SU-DHL-6 (cell line): ENCODE data around the gene ADNP2.

Experiments
- CTCF ChIP-seq: fragments of 200-600 bp; sonication (generic); IDR thresholded peaks from one replicate; pipeline ENCODE4 v1.5.1; 2017; ENCODE audit warnings: antibody characterized with exemption, mild to moderate bottlenecking, low read length, moderate library complexity; ENCODE audit not compliant: insufficient read depth, poor library complexity, severe bottlenecking
- EZH2phosphoT487 ChIP-seq: fragments of 200-600 bp; sonication (generic), shearing (Covaris generic); conservative IDR thresholded peaks from 2 replicates; pipeline ENCODE4 v1.6.1; 2018; ENCODE audit warnings: mild to moderate bottlenecking, antibody characterized with exemption, low read length, moderate library complexity, mixed read lengths

- TF ChIP-seq CTCF (no peak), EZH2phosphoT487 (no peak)
These were observed 28.9 kb downstream of the ADNP2 start for GRCh38 chr18:80137976-80138375.
